DND-41 (cell line): ENCODE data around the gene HIBCH.

Source experiments
- ATAC-seq: fragments of 200-7000 bp; cut with Tn5 transposase; 3 replicates; pipeline ENCODE4 v1.9.1; 2021; ENCODE audit warnings: low read depth; ENCODE audit not compliant: insufficient read depth
- DNase-seq: peaks from one replicate; pipeline ENCODE4 v3.0.0-alpha.2; 2020
- H2AFZ ChIP-seq: 2 replicates; pipeline ENCODE4 v1.6.0; 2012; ENCODE audit warnings: low read depth, low read length
- H3K27ac ChIP-seq: 2 replicates; pipeline ENCODE4 v1.5.1; 2012; ENCODE audit warnings: low read length, inconsistent platforms
- H3K27me3 ChIP-seq: fragments of 200-600 bp; sonication (generic); 2 replicates; pipeline ENCODE4 v1.6.0; 2012; ENCODE audit warnings: low read length, mild to moderate bottlenecking, inconsistent platforms; ENCODE audit not compliant: insufficient read depth, poor library complexity
- H3K36me3 ChIP-seq: 2 replicates; pipeline ENCODE4 v1.5.1; 2012; ENCODE audit warnings: low read length, inconsistent platforms; ENCODE audit not compliant: insufficient read depth
- H3K4me1 ChIP-seq: 2 replicates; pipeline ENCODE4 v1.5.1; 2012; ENCODE audit warnings: mild to moderate bottlenecking, low read length; ENCODE audit not compliant: insufficient read depth
- H3K4me2 ChIP-seq: 2 replicates; pipeline ENCODE4 v1.6.0; 2012; ENCODE audit warnings: mild to moderate bottlenecking, moderate library complexity, low read length, inconsistent platforms; ENCODE audit not compliant: insufficient read depth
- H3K4me3 ChIP-seq, 2 experiments: fragments of 200-600 bp in 1 of 2; shearing (Covaris generic) in 1 of 2; 2 replicates each; pipeline ENCODE4 v1.5.1; 2012 to 2016; ENCODE audit warnings: inconsistent platforms in 2 of 2, low read length in 2 of 2, mild to moderate bottlenecking in 2 of 2, low read depth in 1 of 2, moderate library complexity in 1 of 2
- H3K79me2 ChIP-seq: 2 replicates; pipeline ENCODE4 v1.6.0; 2012; ENCODE audit warnings: low read length, inconsistent platforms; ENCODE audit not compliant: insufficient read depth
- H3K9ac ChIP-seq: 2 replicates; pipeline ENCODE4 v1.6.0; 2012; ENCODE audit warnings: low read depth, mild to moderate bottlenecking, inconsistent platforms, low read length, moderate library complexity
- H3K9me3 ChIP-seq: 2 replicates; pipeline ENCODE4 v1.5.1; 2012; ENCODE audit warnings: low read length, moderate library complexity, mild to moderate bottlenecking, inconsistent platforms; ENCODE audit not compliant: insufficient read depth, severe bottlenecking
- H4K20me1 ChIP-seq: 2 replicates; pipeline ENCODE4 v1.6.0; 2012; ENCODE audit warnings: low read length; ENCODE audit not compliant: insufficient read depth
- EZH2 ChIP-seq: IDR thresholded peaks from 3 replicates; pipeline ENCODE4 v1.6.1; 2012; ENCODE audit warnings: borderline replicate concordance, low read depth, mild to moderate bottlenecking, moderate library complexity, low read length, inconsistent platforms; ENCODE audit not compliant: severe bottlenecking
- TF ChIP-seq, protein P1 (sequence below): IDR thresholded peaks from 2 replicates; pipeline ENCODE4 v1.5.1; 2012; ENCODE audit warnings: borderline replicate concordance, low read length, moderate library complexity, mild to moderate bottlenecking; ENCODE audit not compliant: poor library complexity, severe bottlenecking; ENCODE audit errors: extremely low read depth

HIBCH gene

DNA sequence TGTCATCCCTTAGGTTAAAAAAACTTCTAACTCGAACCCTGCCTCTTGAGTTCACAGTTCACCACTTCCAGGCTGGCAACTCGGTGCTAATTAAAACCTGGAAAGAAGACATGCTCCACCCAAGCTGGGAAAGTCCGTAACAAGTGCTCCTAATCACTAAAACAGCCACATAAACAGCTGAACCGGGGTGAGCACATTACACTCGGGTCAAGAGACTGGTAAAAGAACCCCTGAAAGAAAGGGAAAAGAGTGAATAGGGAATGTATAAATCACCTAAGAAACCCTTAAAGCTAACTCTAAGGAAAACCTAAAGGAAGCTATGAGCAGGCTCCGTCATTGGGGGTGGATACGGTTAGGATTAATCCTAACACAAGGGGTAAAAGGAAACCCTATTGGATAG, 102.0 kb downstream of the HIBCH start:
- no peaks in the 10 kb centered on the region for H3K4me1 ChIP-seq
- H3K36me3 ChIP-seq: peaks cover 9% of the 10 kb centered on the region; the same call in 1 of the 2 replicates
- TF ChIP-seq, protein P1, sequence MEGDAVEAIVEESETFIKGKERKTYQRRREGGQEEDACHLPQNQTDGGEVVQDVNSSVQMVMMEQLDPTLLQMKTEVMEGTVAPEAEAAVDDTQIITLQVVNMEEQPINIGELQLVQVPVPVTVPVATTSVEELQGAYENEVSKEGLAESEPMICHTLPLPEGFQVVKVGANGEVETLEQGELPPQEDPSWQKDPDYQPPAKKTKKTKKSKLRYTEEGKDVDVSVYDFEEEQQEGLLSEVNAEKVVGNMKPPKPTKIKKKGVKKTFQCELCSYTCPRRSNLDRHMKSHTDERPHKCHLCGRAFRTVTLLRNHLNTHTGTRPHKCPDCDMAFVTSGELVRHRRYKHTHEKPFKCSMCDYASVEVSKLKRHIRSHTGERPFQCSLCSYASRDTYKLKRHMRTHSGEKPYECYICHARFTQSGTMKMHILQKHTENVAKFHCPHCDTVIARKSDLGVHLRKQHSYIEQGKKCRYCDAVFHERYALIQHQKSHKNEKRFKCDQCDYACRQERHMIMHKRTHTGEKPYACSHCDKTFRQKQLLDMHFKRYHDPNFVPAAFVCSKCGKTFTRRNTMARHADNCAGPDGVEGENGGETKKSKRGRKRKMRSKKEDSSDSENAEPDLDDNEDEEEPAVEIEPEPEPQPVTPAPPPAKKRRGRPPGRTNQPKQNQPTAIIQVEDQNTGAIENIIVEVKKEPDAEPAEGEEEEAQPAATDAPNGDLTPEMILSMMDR: no peak
- no peak for TF ChIP-seq EZH2
- H4K20me1 ChIP-seq: no peaks in the 10 kb centered on the region
- DNase-seq (no peak), ATAC-seq (no peak)
- H2AFZ ChIP-seq: no peak overlapping the region
- H3K9me3 ChIP-seq: no peaks in the 10 kb centered on the region
- no peak overlapping the region for H3K9ac ChIP-seq
- no peak overlapping the region for H3K4me3 ChIP-seq
- no peak overlapping the region for H3K4me2 ChIP-seq
- H3K27ac ChIP-seq: no peak overlapping the region
- no peaks in the 10 kb centered on the region for H3K79me2 ChIP-seq
- H3K27me3 ChIP-seq: no peaks in the 10 kb centered on the region

DNA sequence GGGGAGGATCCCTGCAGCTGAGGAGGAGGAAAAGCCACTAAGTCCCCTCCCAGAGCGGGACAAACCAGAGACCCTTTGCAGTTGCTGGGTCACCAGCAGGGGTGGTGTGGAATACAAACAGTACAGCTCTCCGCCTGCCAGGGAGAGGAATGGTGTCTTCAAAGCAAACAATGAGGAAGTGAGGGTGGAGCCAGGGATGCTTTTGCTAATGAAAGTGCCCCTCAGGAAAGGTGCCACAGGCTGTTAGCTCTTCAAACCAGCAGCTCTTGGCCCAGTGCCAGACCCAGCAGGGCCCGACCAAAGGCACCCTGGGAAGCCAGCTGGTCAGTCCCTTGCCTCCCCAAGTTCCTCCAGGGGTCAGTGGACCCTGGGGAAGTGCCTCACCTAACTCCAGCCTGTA, 102.8 kb downstream of the HIBCH start:
- Histone ChIP-seq H3K4me1 (no peaks in the 10 kb centered on the region), H4K20me1 (no peaks in the 10 kb centered on the region), H3K27ac (no peak overlapping the region), H3K36me3 (peaks cover 14% of the 10 kb centered on the region; the same call in 1 of the 2 replicates), H3K9me3 (no peaks in the 10 kb centered on the region), H3K4me3 (no peak overlapping the region), H3K9ac (no peak overlapping the region), H3K79me2 (no peaks in the 10 kb centered on the region), H3K27me3 (no peaks in the 10 kb centered on the region), H3K4me2 (no peak overlapping the region), H2AFZ (no peak overlapping the region)
- ATAC-seq (peak; percentile 75), DNase-seq (peak; percentile 40)
- TF ChIP-seq, protein P1: no peak
- no peak for TF ChIP-seq EZH2

DNA sequence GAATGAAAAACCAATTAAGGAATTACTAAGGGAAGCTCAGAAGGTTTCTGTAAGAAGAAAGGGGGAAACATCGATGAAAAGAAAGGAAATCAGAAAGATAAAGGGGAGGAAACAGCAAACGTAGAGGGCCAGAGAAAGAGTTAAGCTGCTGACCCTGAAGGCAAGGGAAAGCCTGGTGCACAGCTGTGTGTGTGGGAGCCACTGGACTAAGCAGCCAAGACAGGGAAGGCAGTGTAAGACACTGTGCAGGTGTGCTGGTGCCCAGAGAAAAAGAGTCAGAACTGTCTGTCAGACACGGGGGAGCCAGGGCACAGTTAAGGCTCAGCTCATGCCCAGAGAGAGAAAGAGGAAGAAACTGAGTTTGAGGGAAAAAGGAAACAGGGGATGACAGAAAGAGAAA, 104.0 kb downstream of the HIBCH start:
- H3K9me3 ChIP-seq: no peaks in the 10 kb centered on the region
- no peaks in the 10 kb centered on the region for H3K27me3 ChIP-seq
- no peaks in the 10 kb centered on the region for H4K20me1 ChIP-seq
- H3K9ac ChIP-seq: no peak overlapping the region
- no peak overlapping the region for H3K4me3 ChIP-seq
- DNase-seq (no peak), ATAC-seq (peak; percentile 37; the same call in 2 of the 3 replicates)
- H3K4me1 ChIP-seq: no peaks in the 10 kb centered on the region
- H3K36me3 ChIP-seq: peaks cover 20% of the 10 kb centered on the region; the same call in 1 of the 2 replicates
- no peaks in the 10 kb centered on the region for H3K79me2 ChIP-seq
- H3K27ac ChIP-seq: no peak overlapping the region
- no peak for TF ChIP-seq EZH2
- TF ChIP-seq, protein P1: no peak
- H3K4me2 ChIP-seq: no peak overlapping the region
- no peak overlapping the region for H2AFZ ChIP-seq
